ENCODE data around the gene KLHL8. TPM values are rescaled to one million over a fixed set of nuclear protein-coding genes. Genes with fewer than 3 reads are reported as not detected.

Gene KLHL8
- total RNA-seq, 1 donor from 2014 or later = 9.1 TPM

- TF ChIP-seq POLR2AphosphoS5 (IDR thresholded peaks at IDR 0.05; ENCODE audit: insufficient read depth in 1 of 2, low read depth in 1 of 2) (no peak), CTCF (IDR thresholded peaks at IDR 0.05) (no peak), POLR2A (IDR thresholded peaks at IDR 0.05) (no peak)
- Histone ChIP-seq H3K4me1 (no peaks in the 10 kb centered on the region), H3K36me3 (no peaks in the 10 kb centered on the region), H3K27ac (no peak overlapping the region), H3K27me3 (no peaks in the 10 kb centered on the region), H3K4me3 (no peak overlapping the region), H3K9me3 (no peaks in the 10 kb centered on the region)
- intact Hi-C loops (cut with DNase I) = no loop called here
- DNase-seq (ENCODE audit: extremely low spot score in 2 of 2) = no peak
These were observed 35.1 kb downstream of the KLHL8 start for GRCh38 chr4:87185146-87185870.

GRCh38 chr4:87180767-87181166, 39.7 kb downstream of the KLHL8 start:
- DNase-seq (ENCODE audit: extremely low spot score in 2 of 2) = no peak
- intact Hi-C loops (cut with DNase I) = no loop called here
- Histone ChIP-seq H3K4me3 (no peak overlapping the region), H3K27me3 (no peaks in the 10 kb centered on the region), H3K36me3 (peaks cover 0 to 4% of the 10 kb centered on the region in 2 donors), H3K9me3 (no peaks in the 10 kb centered on the region), H3K27ac (no peak overlapping the region), H3K4me1 (no peaks in the 10 kb centered on the region)
- TF ChIP-seq POLR2AphosphoS5 (IDR thresholded peaks at IDR 0.05; ENCODE audit: insufficient read depth in 1 of 2, low read depth in 1 of 2) (no peak), CTCF (IDR thresholded peaks at IDR 0.05) (no peak), POLR2A (IDR thresholded peaks at IDR 0.05) (no peak)

- H3K27me3 ChIP-seq = no peaks in the 10 kb centered on the region
- H3K4me1 ChIP-seq = no peaks in the 10 kb centered on the region
- intact Hi-C loops (cut with DNase I) = no loop called here
- no peak overlapping the region for H3K27ac ChIP-seq
- no peak for TF ChIP-seq POLR2A (IDR thresholded peaks at IDR 0.05)
- no peak overlapping the region for H3K4me3 ChIP-seq
- peaks cover 0 to 4% of the 10 kb centered on the region in 2 donors for H3K36me3 ChIP-seq
- no peaks in the 10 kb centered on the region for H3K9me3 ChIP-seq
- no peak for DNase-seq (ENCODE audit: extremely low spot score in 2 of 2)
These were observed 40.7 kb downstream of the KLHL8 start for GRCh38 chr4:87179751-87180150.

GRCh38 chr4:87174672-87175071, 45.7 kb downstream of the KLHL8 start:
- DNase-seq (ENCODE audit: extremely low spot score in 2 of 2) = no peak
- Histone ChIP-seq H3K9me3 (no peaks in the 10 kb centered on the region), H3K27ac (no peak overlapping the region), H3K4me1 (no peaks in the 10 kb centered on the region), H3K4me3 (no peak overlapping the region), H3K27me3 (no peaks in the 10 kb centered on the region), H3K36me3 (peaks cover 0 to 7% of the 10 kb centered on the region in 2 donors)
- intact Hi-C loops (cut with DNase I) = no loop called here
- TF ChIP-seq CTCF (IDR thresholded peaks at IDR 0.05) (no peak), POLR2A (IDR thresholded peaks at IDR 0.05) (no peak), POLR2AphosphoS5 (IDR thresholded peaks at IDR 0.05; ENCODE audit: insufficient read depth in 1 of 2, low read depth in 1 of 2) (no peak)

GRCh38 chr4:87171944-87172343, 48.5 kb downstream of the KLHL8 start:
- no peak for DNase-seq (ENCODE audit: extremely low spot score in 2 of 2)
- intact Hi-C loops (cut with DNase I) = no loop called here
- no peaks in the 10 kb centered on the region for H3K27me3 ChIP-seq
- H3K4me3 ChIP-seq = no peak overlapping the region
- H3K4me1 ChIP-seq = no peaks in the 10 kb centered on the region
- peaks cover 0 to 11% of the 10 kb centered on the region in 2 donors for H3K36me3 ChIP-seq
- TF ChIP-seq POLR2AphosphoS5 (IDR thresholded peaks at IDR 0.05; ENCODE audit: insufficient read depth in 1 of 2, low read depth in 1 of 2) (no peak), POLR2A (IDR thresholded peaks at IDR 0.05) (no peak), CTCF (IDR thresholded peaks at IDR 0.05) (no peak)
- no peaks in the 10 kb centered on the region for H3K9me3 ChIP-seq
- no peak overlapping the region for H3K27ac ChIP-seq
